CD4-positive, alpha-beta T cell (primary cell): Measurements from ENCODE around the gene CTSC. TPM values are rescaled to one million over a fixed set of nuclear protein-coding genes. Genes with fewer than 3 reads are reported as not detected.
"Not testable (repeated sequence)": the region's sequence is repeated elsewhere in the genome, so short reads cannot be mapped to it uniquely, and the experiment has no call there.

Experiments used
- ATAC-seq: fragments of 200-7000 bp; cut with Tn5 transposase; one replicate; pipeline ENCODE4 v1.10.0; 2022; ENCODE audit warnings: mild to moderate bottlenecking; ENCODE audit not compliant: poor library complexity
- CTCF ChIA-PET: fragments of 350-600 bp; sonication (Branson Sonifier 250); formaldehyde crosslinking; loops from one replicate; lab custom pipeline; 2021; ENCODE audit warnings: antibody characterized with exemption, inconsistent platforms; lab: Charles Lee
- POLR2A ChIA-PET: fragments of 350-600 bp; sonication (Branson Sonifier 250); formaldehyde crosslinking; loops from one replicate; lab custom pipeline; 2021; ENCODE audit warnings: antibody characterized with exemption, inconsistent platforms; lab: Charles Lee
- DNase-seq, 14 experiments: peaks; one replicate each; pipeline ENCODE4 v3.0.0-alpha.2; 2013 to 2020; ENCODE audit warnings: mixed read lengths in 2 of 14
- H3K27ac ChIP-seq, 2 donors: one replicate each; pipeline versions ENCODE4 v1.5.1 to v1.7.0; 2013; ENCODE audit warnings: low read length in 2 of 2, low read depth in 1 of 2, mild to moderate bottlenecking in 1 of 2
- H3K27me3 ChIP-seq, 2 experiments: 1 replicate in 1 of 2; 2 replicates in 1 of 2; pipeline versions ENCODE4 v1.6.1 to v1.7.0; 2013; ENCODE audit warnings: low read length in 2 of 2, control low read depth in 1 of 2, mild to moderate bottlenecking in 1 of 2, moderate library complexity in 1 of 2; ENCODE audit not compliant: insufficient read depth in 2 of 2, control insufficient read depth in 1 of 2
- H3K36me3 ChIP-seq: one replicate; pipeline ENCODE4 v1.6.1; 2013; ENCODE audit warnings: low read length, control low read depth; ENCODE audit not compliant: insufficient read depth
- H3K4me1 ChIP-seq: one replicate; pipeline ENCODE4 v1.6.1; 2013; ENCODE audit warnings: low read length, control low read depth; ENCODE audit not compliant: insufficient read depth
- H3K4me3 ChIP-seq: one replicate; pipeline ENCODE4 v1.5.1; 2013; ENCODE audit warnings: mild to moderate bottlenecking, low read length, moderate library complexity
- H3K9me3 ChIP-seq, 2 experiments: 1 replicate in 1 of 2; 2 replicates in 1 of 2; pipeline versions ENCODE4 v1.6.1 to v1.7.0; 2013; ENCODE audit warnings: low read length in 2 of 2, mild to moderate bottlenecking in 2 of 2, control low read depth in 1 of 2, moderate library complexity in 1 of 2; ENCODE audit not compliant: control insufficient read depth in 1 of 2, insufficient read depth in 1 of 2
- H3K27ac Mint-ChIP-seq: one replicate; pipeline ENCODE4 v1.8.0; 2020; ENCODE audit warnings: mixed read lengths
- H3K27me3 Mint-ChIP-seq: one replicate; pipeline ENCODE4 v1.8.0; 2021; ENCODE audit warnings: mixed read lengths
- H3K36me3 Mint-ChIP-seq: one replicate; pipeline ENCODE4 v1.8.0; 2021; ENCODE audit warnings: low read depth, mixed read lengths
- H3K4me1 Mint-ChIP-seq: one replicate; pipeline ENCODE4 v1.8.0; 2021; ENCODE audit warnings: low read depth, mixed read lengths
- H3K4me3 Mint-ChIP-seq: one replicate; pipeline ENCODE4 v1.8.0; 2020; ENCODE audit warnings: mild to moderate bottlenecking, mixed read lengths
- H3K9me3 Mint-ChIP-seq: one replicate; pipeline ENCODE4 v1.8.0; 2020; ENCODE audit warnings: mixed read lengths
- intact Hi-C, 2 experiments: fragments of 100-400 bp; cut with DNase I in 1 of 2; cut with micrococcal nuclease in 1 of 2; formaldehyde crosslinking; loops; one replicate each; pipeline versions ENCODE4 v1.15.1 to v1.9.0; 2023 to 2025; cut with DNase I, micrococcal nuclease
- total RNA-seq, 174 experiments: library from RNA in 2 of 174; stranded (reverse) in 2 of 174; gene quantifications; one replicate each; pipeline ENCODE4 v1.2.3 and lab custom pipeline; 2021 to 2026
- TF ChIP-seq, protein P1 (sequence below): fragments of 200-600 bp; IDR thresholded peaks from one replicate; pipeline ENCODE4 v1.8.0; 2022; ENCODE audit warnings: antibody characterized with exemption, mild to moderate bottlenecking

CTSC gene
- total RNA-seq, 2 experiments from 2014 or later, result 28.5 to 32.6 TPM

DNA sequence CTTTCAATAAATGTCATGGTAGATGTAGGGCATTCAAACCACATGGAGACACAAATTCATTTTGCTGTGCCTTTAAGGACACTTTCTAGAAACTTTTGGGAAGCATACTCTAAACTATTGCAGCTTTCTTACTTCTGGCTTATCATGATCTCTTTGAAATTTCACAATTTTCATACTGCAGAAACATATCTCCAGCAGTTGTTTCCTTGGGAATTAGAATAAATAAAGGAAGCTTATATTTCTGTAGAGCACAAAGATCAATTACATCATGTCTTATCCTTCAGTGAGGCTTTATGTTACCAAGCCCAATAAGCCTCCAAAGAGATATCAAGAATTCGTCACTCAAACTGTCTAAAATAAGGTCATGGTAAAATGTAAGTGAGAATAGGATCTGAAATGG is 87.8 kb downstream of the CTSC start:
- Histone ChIP-seq H3K9me3 (no peaks in the 10 kb centered on the region), H3K4me1 (no peaks in the 10 kb centered on the region), H3K4me3 (no peak overlapping the region), H3K36me3 (no peaks in the 10 kb centered on the region), H3K27ac (no peak overlapping the region), H3K27me3 (no peaks in the 10 kb centered on the region)
- ChIA-PET POLR2A (no interaction called here), CTCF (no interaction called here)
- no peaks in the 10 kb centered on the region for H3K36me3 Mint-ChIP-seq
- H3K27me3 Mint-ChIP-seq, result no peaks in the 10 kb centered on the region
- intact Hi-C loops, result no loop called here
- no peak for ATAC-seq
- no peak for DNase-seq
- peaks cover under 1% of the 10 kb centered on the region for H3K9me3 Mint-ChIP-seq
- H3K4me1 Mint-ChIP-seq, result no peaks in the 10 kb centered on the region
- H3K27ac Mint-ChIP-seq, result no peak overlapping the region
- no peak overlapping the region for H3K4me3 Mint-ChIP-seq
- TF ChIP-seq, protein P1, sequence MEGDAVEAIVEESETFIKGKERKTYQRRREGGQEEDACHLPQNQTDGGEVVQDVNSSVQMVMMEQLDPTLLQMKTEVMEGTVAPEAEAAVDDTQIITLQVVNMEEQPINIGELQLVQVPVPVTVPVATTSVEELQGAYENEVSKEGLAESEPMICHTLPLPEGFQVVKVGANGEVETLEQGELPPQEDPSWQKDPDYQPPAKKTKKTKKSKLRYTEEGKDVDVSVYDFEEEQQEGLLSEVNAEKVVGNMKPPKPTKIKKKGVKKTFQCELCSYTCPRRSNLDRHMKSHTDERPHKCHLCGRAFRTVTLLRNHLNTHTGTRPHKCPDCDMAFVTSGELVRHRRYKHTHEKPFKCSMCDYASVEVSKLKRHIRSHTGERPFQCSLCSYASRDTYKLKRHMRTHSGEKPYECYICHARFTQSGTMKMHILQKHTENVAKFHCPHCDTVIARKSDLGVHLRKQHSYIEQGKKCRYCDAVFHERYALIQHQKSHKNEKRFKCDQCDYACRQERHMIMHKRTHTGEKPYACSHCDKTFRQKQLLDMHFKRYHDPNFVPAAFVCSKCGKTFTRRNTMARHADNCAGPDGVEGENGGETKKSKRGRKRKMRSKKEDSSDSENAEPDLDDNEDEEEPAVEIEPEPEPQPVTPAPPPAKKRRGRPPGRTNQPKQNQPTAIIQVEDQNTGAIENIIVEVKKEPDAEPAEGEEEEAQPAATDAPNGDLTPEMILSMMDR, result no peak

DNA sequence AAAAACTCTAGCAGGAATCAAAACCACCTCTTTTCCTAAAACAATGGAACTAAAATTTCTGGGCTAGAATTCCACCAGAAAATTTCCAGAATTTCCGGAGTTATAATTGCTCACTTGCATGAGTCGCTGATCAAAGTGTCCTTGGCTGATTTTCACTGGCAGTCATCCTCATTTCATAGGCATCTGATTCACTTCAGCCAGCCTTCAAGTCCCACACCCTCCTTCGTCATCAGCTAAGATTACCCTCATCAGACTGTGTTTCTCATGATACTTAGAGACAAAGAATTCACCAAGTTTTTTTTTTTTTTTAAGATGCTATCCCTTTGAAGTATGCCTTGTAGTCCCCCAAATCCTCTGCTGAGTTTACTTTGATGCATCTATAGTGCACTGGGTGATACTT is 90.8 kb downstream of the CTSC start:
- Histone ChIP-seq H3K9me3 (no peaks in the 10 kb centered on the region), H3K36me3 (no peaks in the 10 kb centered on the region), H3K27ac (no peak overlapping the region), H3K4me3 (no peak overlapping the region), H3K4me1 (no peaks in the 10 kb centered on the region), H3K27me3 (no peaks in the 10 kb centered on the region)
- Mint-ChIP-seq H3K36me3 (peaks cover 17% of the 10 kb centered on the region), H3K27me3 (no peaks in the 10 kb centered on the region), H3K4me1 (no peaks in the 10 kb centered on the region), H3K4me3 (no peak overlapping the region), H3K9me3 (peaks cover 7% of the 10 kb centered on the region), H3K27ac (no peak overlapping the region)
- ATAC-seq, result no peak
- ChIA-PET CTCF (no interaction called here), POLR2A (no interaction called here)
- TF ChIP-seq, protein P1, result no peak
- DNase-seq, result no peak
- intact Hi-C loops, result no loop called here

DNA sequence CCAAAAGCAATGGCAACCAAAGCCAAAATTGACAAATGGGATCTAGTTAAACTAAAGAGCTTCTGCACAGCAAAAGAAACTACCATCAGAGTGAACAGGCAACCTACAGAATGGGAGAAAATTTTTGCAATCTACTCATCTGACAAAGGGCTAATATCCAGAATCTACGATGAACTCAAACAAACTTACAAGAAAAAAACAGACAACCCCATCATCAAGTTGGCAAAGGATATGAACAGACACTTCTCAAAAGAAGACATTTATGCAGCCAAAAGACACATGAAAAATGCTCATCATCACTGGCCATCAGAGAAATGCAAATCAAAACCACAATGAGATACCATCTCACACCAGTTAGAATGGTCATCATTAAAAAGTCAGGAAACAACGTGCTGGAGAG is 92.0 kb downstream of the CTSC start:
- H3K27me3 Mint-ChIP-seq, ATAC-seq, CTCF ChIA-PET, H3K27me3 ChIP-seq, H3K4me1 ChIP-seq, H3K27ac ChIP-seq, intact Hi-C loops, H3K9me3 ChIP-seq, H3K4me3 ChIP-seq, H3K27ac Mint-ChIP-seq, H3K36me3 ChIP-seq, H3K4me3 Mint-ChIP-seq, DNase-seq, H3K9me3 Mint-ChIP-seq, POLR2A ChIA-PET, H3K4me1 Mint-ChIP-seq: not testable (repeated sequence)
- peaks cover 20% of the 10 kb centered on the region for H3K36me3 Mint-ChIP-seq

Other genes starting within 250 kb of the CTSC start
- gene RAB38, start 162.3 kb downstream of the CTSC start, total RNA-seq, result under 1 TPM; 0.28 to 0.44 TPM